DOHH2 (cell line): ENCODE data around the gene CACNA2D4.

Experiments
- H3F3A ChIP-seq: fragments of 200-600 bp; sonication (generic), shearing (Covaris generic); 2 replicates; pipeline ENCODE4 v1.6.0; 2016; ENCODE audit warnings: antibody characterized with exemption, mild to moderate bottlenecking; ENCODE audit not compliant: control insufficient read depth, insufficient read depth
- H3K27ac ChIP-seq: fragments of 200-600 bp; sonication (generic); 2 replicates; pipeline ENCODE4 v1.5.1; 2014; ENCODE audit warnings: low read depth, mild to moderate bottlenecking, low read length, moderate library complexity
- H3K27me3 ChIP-seq: fragments of 200-600 bp; sonication (generic); 2 replicates; pipeline ENCODE4 v1.6.1; 2014; ENCODE audit warnings: mild to moderate bottlenecking, low read length, mixed read lengths; ENCODE audit not compliant: control insufficient read depth
- H3K36me3 ChIP-seq: fragments of 200-600 bp; sonication (generic); 2 replicates; pipeline ENCODE4 v1.6.1; 2014; ENCODE audit warnings: mild to moderate bottlenecking, low read length, moderate library complexity, mixed read lengths; ENCODE audit not compliant: control insufficient read depth
- H3K4me1 ChIP-seq: fragments of 200-600 bp; sonication (generic); 2 replicates; pipeline ENCODE4 v1.6.1; 2014; ENCODE audit warnings: mild to moderate bottlenecking, low read length, mixed read lengths; ENCODE audit not compliant: control insufficient read depth
- H3K4me2 ChIP-seq: fragments of 200-600 bp; sonication (generic); 2 replicates; pipeline ENCODE4 v1.6.0; 2014; ENCODE audit warnings: mild to moderate bottlenecking, low read length, moderate library complexity
- H3K4me3 ChIP-seq: fragments of 200-600 bp; sonication (generic); 2 replicates; pipeline ENCODE4 v1.5.1; 2014; ENCODE audit warnings: mild to moderate bottlenecking, low read length, mixed read lengths
- H3K79me2 ChIP-seq: fragments of 200-600 bp; sonication (generic); 2 replicates; pipeline ENCODE4 v1.6.1; 2014; ENCODE audit warnings: mild to moderate bottlenecking, low read length, mixed read lengths; ENCODE audit not compliant: control insufficient read depth
- H3K9me2 ChIP-seq: fragments of 200-600 bp; sonication (generic); replicated peaks from 2 replicates; pipeline ENCODE4 v1.6.1; 2014; ENCODE audit warnings: mild to moderate bottlenecking, low read length, mixed read lengths; ENCODE audit not compliant: control insufficient read depth
- H3K9me3 ChIP-seq: fragments of 200-600 bp; sonication (generic); 2 replicates; pipeline ENCODE4 v1.6.1; 2014; ENCODE audit warnings: antibody characterized with exemption, low read length, mixed read lengths; ENCODE audit not compliant: control insufficient read depth, insufficient read depth
- H4K20me1 ChIP-seq: fragments of 200-600 bp; sonication (generic); 2 replicates; pipeline ENCODE4 v1.6.0; 2014; ENCODE audit warnings: low read depth, mild to moderate bottlenecking, antibody characterized with exemption, low read length, moderate library complexity; ENCODE audit not compliant: control insufficient read depth, insufficient read depth
- EZH2phosphoT487 ChIP-seq: fragments of 200-600 bp; sonication (generic); IDR thresholded peaks from 2 replicates; pipeline ENCODE4 v1.6.1; 2017; ENCODE audit warnings: borderline replicate concordance, mild to moderate bottlenecking, antibody characterized with exemption, low read length, moderate library complexity, mixed read lengths
- TF ChIP-seq, protein P1 (sequence below): fragments of 200-600 bp; sonication (generic); IDR thresholded peaks from one replicate; pipeline ENCODE4 v1.5.1; 2014; ENCODE audit warnings: antibody characterized with exemption, mild to moderate bottlenecking, low read depth, low read length; ENCODE audit not compliant: poor library complexity, severe bottlenecking

Gene CACNA2D4

DNA sequence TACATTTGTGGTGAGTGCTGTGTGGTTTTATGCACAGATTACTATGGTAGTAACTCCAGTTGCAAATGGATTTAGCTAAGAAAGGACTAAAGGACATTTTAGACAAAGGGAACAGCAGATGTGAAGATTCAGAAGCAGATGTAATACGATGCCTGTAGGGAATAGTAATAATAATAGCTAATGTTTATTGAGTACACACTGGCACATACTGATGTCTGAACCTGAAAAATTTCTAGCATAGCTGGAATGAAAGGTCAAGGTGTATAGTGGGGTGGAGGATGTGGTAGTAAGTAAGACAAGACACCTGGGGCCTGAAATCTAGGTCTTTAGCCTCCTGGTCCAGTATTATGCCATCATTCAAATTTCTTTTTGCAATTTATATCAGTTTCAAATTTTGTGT, 152.3 kb downstream of the CACNA2D4 start:
- Histone ChIP-seq H3K4me3 (no peak overlapping the region), H3K27ac (no peak overlapping the region), H3K9me3 (no peaks in the 10 kb centered on the region), H4K20me1 (no peaks in the 10 kb centered on the region; the same call in 1 of the 2 replicates), H3K27me3 (no peaks in the 10 kb centered on the region), H3K79me2 (peaks cover 80% of the 10 kb centered on the region), H3K4me1 (no peaks in the 10 kb centered on the region), H3K36me3 (peaks cover 41% of the 10 kb centered on the region), H3K4me2 (no peak overlapping the region), H3F3A (0 out of 2 replicates have a peak, but pooled peaks cover 2% of the 10 kb centered on the region), H3K9me2 (no peaks in the 10 kb centered on the region)
- TF ChIP-seq, protein P1, sequence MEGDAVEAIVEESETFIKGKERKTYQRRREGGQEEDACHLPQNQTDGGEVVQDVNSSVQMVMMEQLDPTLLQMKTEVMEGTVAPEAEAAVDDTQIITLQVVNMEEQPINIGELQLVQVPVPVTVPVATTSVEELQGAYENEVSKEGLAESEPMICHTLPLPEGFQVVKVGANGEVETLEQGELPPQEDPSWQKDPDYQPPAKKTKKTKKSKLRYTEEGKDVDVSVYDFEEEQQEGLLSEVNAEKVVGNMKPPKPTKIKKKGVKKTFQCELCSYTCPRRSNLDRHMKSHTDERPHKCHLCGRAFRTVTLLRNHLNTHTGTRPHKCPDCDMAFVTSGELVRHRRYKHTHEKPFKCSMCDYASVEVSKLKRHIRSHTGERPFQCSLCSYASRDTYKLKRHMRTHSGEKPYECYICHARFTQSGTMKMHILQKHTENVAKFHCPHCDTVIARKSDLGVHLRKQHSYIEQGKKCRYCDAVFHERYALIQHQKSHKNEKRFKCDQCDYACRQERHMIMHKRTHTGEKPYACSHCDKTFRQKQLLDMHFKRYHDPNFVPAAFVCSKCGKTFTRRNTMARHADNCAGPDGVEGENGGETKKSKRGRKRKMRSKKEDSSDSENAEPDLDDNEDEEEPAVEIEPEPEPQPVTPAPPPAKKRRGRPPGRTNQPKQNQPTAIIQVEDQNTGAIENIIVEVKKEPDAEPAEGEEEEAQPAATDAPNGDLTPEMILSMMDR, result no peak
- TF ChIP-seq EZH2phosphoT487, result no peak

DNA sequence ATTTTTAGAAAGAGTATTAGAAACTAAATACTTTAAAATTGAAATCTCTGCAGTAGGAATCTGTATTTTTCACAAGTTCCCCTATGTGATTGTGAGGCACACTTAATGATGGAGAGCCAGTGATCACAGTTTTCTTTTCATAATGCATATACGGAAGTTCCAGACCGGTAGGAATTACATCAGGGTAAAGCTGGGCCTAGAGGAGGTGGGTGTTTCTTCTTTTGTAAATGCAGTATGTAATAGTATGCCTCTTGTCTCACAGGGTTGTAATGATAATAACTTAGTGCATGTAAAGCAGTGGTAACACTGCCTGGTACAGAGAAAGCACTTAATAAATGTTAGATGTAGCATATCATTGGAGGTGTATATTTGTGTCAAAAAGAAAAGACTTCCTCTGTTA, 155.3 kb downstream of the CACNA2D4 start:
- H3F3A ChIP-seq, result 0 out of 2 replicates have a peak, but pooled peaks cover 2% of the 10 kb centered on the region
- peaks cover 46% of the 10 kb centered on the region for H3K36me3 ChIP-seq
- H3K9me2 ChIP-seq, result no peaks in the 10 kb centered on the region
- H3K79me2 ChIP-seq, result peaks cover 85% of the 10 kb centered on the region
- no peak overlapping the region for H3K4me2 ChIP-seq
- no peaks in the 10 kb centered on the region for H3K27me3 ChIP-seq
- no peaks in the 10 kb centered on the region for H3K4me1 ChIP-seq
- H3K27ac ChIP-seq, result no peak overlapping the region
- no peaks in the 10 kb centered on the region; the same call in 1 of the 2 replicates for H4K20me1 ChIP-seq
- TF ChIP-seq, protein P1, result no peak
- no peak for TF ChIP-seq EZH2phosphoT487
- H3K4me3 ChIP-seq, result no peak overlapping the region
- no peaks in the 10 kb centered on the region for H3K9me3 ChIP-seq

DNA sequence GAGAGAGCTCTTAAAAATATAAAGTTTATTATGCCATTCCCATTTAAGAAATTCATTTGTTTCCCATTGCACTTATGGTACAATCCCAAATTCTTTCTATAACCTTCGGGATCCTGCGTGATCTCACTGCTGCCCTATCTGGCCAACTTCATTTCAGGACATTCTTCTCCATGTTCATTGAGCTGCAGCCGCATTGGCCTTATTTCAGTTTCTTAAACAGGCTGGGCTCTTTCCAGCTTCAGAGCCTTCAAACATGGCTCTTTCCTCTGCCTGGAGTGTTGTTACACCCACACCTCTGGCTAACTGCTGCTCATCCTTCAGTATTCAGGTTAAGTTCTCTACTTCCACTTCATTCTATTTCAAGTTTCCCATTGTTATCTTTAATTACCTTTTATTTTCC, 156.6 kb downstream of the CACNA2D4 start:
- no peak overlapping the region for H3K4me3 ChIP-seq
- no peaks in the 10 kb centered on the region for H3K4me1 ChIP-seq
- peaks cover 81% of the 10 kb centered on the region for H3K79me2 ChIP-seq
- no peaks in the 10 kb centered on the region; the same call in 1 of the 2 replicates for H4K20me1 ChIP-seq
- H3K9me2 ChIP-seq, result no peaks in the 10 kb centered on the region
- H3F3A ChIP-seq, result 0 out of 2 replicates have a peak, but pooled peaks cover 2% of the 10 kb centered on the region
- H3K36me3 ChIP-seq, result peaks cover 52% of the 10 kb centered on the region
- no peaks in the 10 kb centered on the region for H3K9me3 ChIP-seq
- H3K27ac ChIP-seq, result no peak overlapping the region
- TF ChIP-seq, protein P1, result no peak
- no peaks in the 10 kb centered on the region for H3K27me3 ChIP-seq
- H3K4me2 ChIP-seq, result no peak overlapping the region
